Neural progenitor cell (in vitro differentiated cells): Measurements from ENCODE around the gene C6orf132. TPM values are rescaled to one million over a fixed set of nuclear protein-coding genes. Genes with fewer than 3 reads are reported as not detected.

ENCODE experiments used
- DNase-seq: peaks from one replicate; pipeline ENCODE4 v3.0.0-alpha.2; 2016; ENCODE audit warnings: low spot score
- H2AFZ ChIP-seq: fragments of 200-600 bp; sonication (generic); replicated peaks from 2 replicates; pipeline ENCODE4 v1.6.1; 2016; ENCODE audit warnings: antibody characterized with exemption
- H3F3A ChIP-seq: fragments of 200-600 bp; sonication (generic); 2 replicates; pipeline ENCODE4 v1.6.1; 2016; ENCODE audit warnings: antibody characterized with exemption, low read depth
- H3K27ac ChIP-seq: fragments of 200-600 bp; sonication (generic); 2 replicates; pipeline ENCODE4 v1.5.1; 2016; ENCODE audit warnings: mild to moderate bottlenecking
- H3K27me3 ChIP-seq: fragments of 200-600 bp; sonication (generic); 2 replicates; pipeline ENCODE4 v1.6.1; 2016; ENCODE audit warnings: mild to moderate bottlenecking, moderate library complexity
- H3K36me3 ChIP-seq: fragments of 200-600 bp; sonication (generic); 2 replicates; pipeline ENCODE4 v1.5.1; 2016
- H3K4me1 ChIP-seq: fragments of 200-600 bp; sonication (generic); 2 replicates; pipeline ENCODE4 v1.6.1; 2016; ENCODE audit warnings: mixed run types
- H3K4me2 ChIP-seq: fragments of 200-600 bp; sonication (generic); 2 replicates; pipeline ENCODE4 v1.6.1; 2016
- H3K4me3 ChIP-seq: fragments of 200-600 bp; sonication (generic); 2 replicates; pipeline ENCODE4 v1.5.1; 2016
- H3K79me2 ChIP-seq: fragments of 200-600 bp; sonication (generic); 2 replicates; pipeline ENCODE4 v1.6.1; 2016; ENCODE audit warnings: low read depth
- H3K9ac ChIP-seq: fragments of 200-600 bp; sonication (generic); 2 replicates; pipeline ENCODE4 v1.6.1; 2016
- H3K9me3 ChIP-seq: fragments of 200-600 bp; sonication (generic); 2 replicates; pipeline ENCODE4 v1.5.1; 2016; ENCODE audit warnings: low read depth
- H4K20me1 ChIP-seq: fragments of 200-600 bp; sonication (generic); 2 replicates; pipeline ENCODE4 v1.6.1; 2016; ENCODE audit warnings: low read depth
- H3K27ac Mint-ChIP-seq: 3 replicates; pipeline ENCODE4 v1.8.0; 2021; ENCODE audit warnings: mixed read lengths
- H3K27me3 Mint-ChIP-seq: 2 replicates; pipeline ENCODE4 v1.8.0; 2022; ENCODE audit warnings: low read depth, mild to moderate bottlenecking, inconsistent platforms, moderate library complexity, mixed read lengths; ENCODE audit not compliant: insufficient read depth
- H3K36me3 Mint-ChIP-seq: 3 replicates; pipeline ENCODE4 v1.8.0; 2021; ENCODE audit warnings: mixed read lengths
- H3K4me1 Mint-ChIP-seq: 3 replicates; pipeline ENCODE4 v1.8.0; 2021; ENCODE audit warnings: mixed read lengths
- H3K4me3 Mint-ChIP-seq: 3 replicates; pipeline ENCODE4 v1.8.0; 2021; ENCODE audit warnings: mild to moderate bottlenecking, moderate library complexity, mixed read lengths
- H3K9me3 Mint-ChIP-seq: 3 replicates; pipeline ENCODE4 v1.8.0; 2020; ENCODE audit warnings: mixed read lengths
- CTCF ChIP-seq: fragments of 200-600 bp; sonication (generic); IDR thresholded peaks from 2 replicates; pipeline ENCODE4 v1.5.1; 2017; ENCODE audit warnings: antibody characterized with exemption, mild to moderate bottlenecking
- EZH2 ChIP-seq: fragments of 200-600 bp; sonication (generic); IDR thresholded peaks from 2 replicates; pipeline ENCODE4 v1.6.1; 2017; ENCODE audit warnings: antibody characterized with exemption, mild to moderate bottlenecking, moderate library complexity
- EZH2phosphoT487 ChIP-seq: fragments of 200-600 bp; sonication (generic); IDR thresholded peaks from 2 replicates; pipeline ENCODE4 v1.6.1; 2017; ENCODE audit warnings: antibody characterized with exemption
- total RNA-seq: library from RNA; depleted of rRNA; stranded (reverse); fragments of >200 nt; gene quantifications from 2 replicates; pipeline ENCODE4 v1.2.3, GENCODE V29; 2015; ENCODE audit warnings: low replicate concordance

C6orf132 gene
- total RNA-seq, 1 donor from 2014 or later: 1.8 TPM

GRCh38 chr6:42123379-42124103 is 18.9 kb downstream of the C6orf132 start:
- TF ChIP-seq EZH2 (no peak), CTCF (no peak), EZH2phosphoT487 (no peak)
- Histone ChIP-seq H4K20me1 (no peaks in the 10 kb centered on the region), H2AFZ (no peak overlapping the region), H3K4me3 (no peak overlapping the region), H3K79me2 (no peaks in the 10 kb centered on the region), H3K9me3 (no peaks in the 10 kb centered on the region), H3K36me3 (no peaks in the 10 kb centered on the region), H3K4me1 (no peaks in the 10 kb centered on the region), H3K4me2 (no peak overlapping the region), H3K9ac (no peak overlapping the region), H3K27ac (no peak overlapping the region), H3K27me3 (no peaks in the 10 kb centered on the region), H3F3A (no peaks in the 10 kb centered on the region)
- H3K27ac Mint-ChIP-seq: no peak overlapping the region
- DNase-seq: no peak
- H3K27me3 Mint-ChIP-seq: peaks cover 7% of the 10 kb centered on the region
- H3K36me3 Mint-ChIP-seq: no peaks in the 10 kb centered on the region
- H3K9me3 Mint-ChIP-seq: peaks cover 2% of the 10 kb centered on the region
- H3K4me3 Mint-ChIP-seq: no peak overlapping the region
- peaks cover 2% of the 10 kb centered on the region for H3K4me1 Mint-ChIP-seq

GRCh38 chr6:42120895-42121865 is 21.2 kb downstream of the C6orf132 start:
- no peaks in the 10 kb centered on the region for H3K9me3 ChIP-seq
- no peak overlapping the region for H3K4me2 ChIP-seq
- H4K20me1 ChIP-seq: no peaks in the 10 kb centered on the region
- no peak overlapping the region for H2AFZ ChIP-seq
- H3K9ac ChIP-seq: no peak overlapping the region
- no peak for DNase-seq
- H3K4me3 ChIP-seq: no peak overlapping the region
- Mint-ChIP-seq H3K4me1 (peaks cover 2% of the 10 kb centered on the region), H3K9me3 (peaks cover 2% of the 10 kb centered on the region), H3K27me3 (peaks cover 5% of the 10 kb centered on the region), H3K27ac (no peak overlapping the region), H3K4me3 (no peak overlapping the region), H3K36me3 (no peaks in the 10 kb centered on the region)
- H3K4me1 ChIP-seq: no peaks in the 10 kb centered on the region
- TF ChIP-seq EZH2: no peak
- no peak for TF ChIP-seq EZH2phosphoT487
- TF ChIP-seq CTCF: no peak
- no peaks in the 10 kb centered on the region for H3K27me3 ChIP-seq
- no peak overlapping the region for H3K27ac ChIP-seq
- H3F3A ChIP-seq: no peaks in the 10 kb centered on the region
- no peaks in the 10 kb centered on the region for H3K79me2 ChIP-seq
- H3K36me3 ChIP-seq: no peaks in the 10 kb centered on the region

- H3K9me3 Mint-ChIP-seq: no peaks in the 10 kb centered on the region
- Histone ChIP-seq H4K20me1 (no peaks in the 10 kb centered on the region), H3K9ac (no peak overlapping the region), H2AFZ (no peak overlapping the region), H3K4me2 (no peak overlapping the region), H3K36me3 (no peaks in the 10 kb centered on the region), H3K79me2 (no peaks in the 10 kb centered on the region), H3K27me3 (no peaks in the 10 kb centered on the region), H3K4me3 (no peak overlapping the region), H3K27ac (no peak overlapping the region), H3F3A (no peaks in the 10 kb centered on the region), H3K4me1 (no peaks in the 10 kb centered on the region), H3K9me3 (no peaks in the 10 kb centered on the region)
- H3K4me3 Mint-ChIP-seq: no peak overlapping the region
- H3K27ac Mint-ChIP-seq: no peak overlapping the region
- DNase-seq: no peak
- no peak for TF ChIP-seq EZH2
- no peaks in the 10 kb centered on the region for H3K4me1 Mint-ChIP-seq
- H3K27me3 Mint-ChIP-seq: peaks cover 3% of the 10 kb centered on the region
- H3K36me3 Mint-ChIP-seq: no peaks in the 10 kb centered on the region
Observed at GRCh38 chr6:42118162-42119001, 24.0 kb downstream of the C6orf132 start.
